Panc1 (cell line): ENCODE measurements around the gene TRPV5. TPM values are rescaled to one million over a fixed set of nuclear protein-coding genes. Genes with fewer than 3 reads are reported as not detected.

ENCODE experiments used
- ATAC-seq: fragments of 200-7000 bp; cut with Tn5 transposase; 2 replicates; pipeline ENCODE4 v1.9.1; 2020; ENCODE audit warnings: mild to moderate bottlenecking, moderate library complexity
- BruUV-seq: library from RNA; stranded (reverse); fragments of 400-500 nt; replicated peaks from 2 replicates; lab custom pipeline; 2021; lab: Mats Ljungman, UMichigan
- CTCF ChIA-PET: fragments of 300-600 bp; sonication (Branson Sonifier 250); formaldehyde crosslinking; loops from one replicate; lab custom pipeline; 2022; ENCODE audit warnings: antibody characterized with exemption; lab: Charles Lee
- POLR2A ChIA-PET: fragments of 300-600 bp; sonication (Branson Sonifier 250); formaldehyde crosslinking; loops from one replicate; lab custom pipeline; 2022; ENCODE audit warnings: antibody characterized with exemption; lab: Charles Lee
- DNase-seq: peaks from one replicate; pipeline ENCODE4 v3.0.0-alpha.2; 2010; ENCODE audit warnings: low read depth, low spot score
- H3K27ac ChIP-seq: 2 replicates; pipeline ENCODE4 v1.5.1; 2011; ENCODE audit warnings: mild to moderate bottlenecking, low read length, inconsistent platforms
- H3K27me3 ChIP-seq: fragments of 200-500 bp; sonication (Bioruptor generic); 2 replicates; pipeline ENCODE4 v1.6.0; 2014; ENCODE audit warnings: low read length, inconsistent platforms; ENCODE audit not compliant: control insufficient read depth, insufficient read depth
- H3K36me3 ChIP-seq: fragments of 200-500 bp; sonication (Bioruptor generic); 2 replicates; pipeline ENCODE4 v1.5.1; 2014; ENCODE audit warnings: inconsistent platforms, mild to moderate bottlenecking, low read length, moderate library complexity; ENCODE audit not compliant: control insufficient read depth, insufficient read depth
- H3K4me1 ChIP-seq: 2 replicates; pipeline ENCODE4 v1.5.1; 2011; ENCODE audit warnings: inconsistent platforms, mild to moderate bottlenecking, low read length, moderate library complexity; ENCODE audit not compliant: control insufficient read depth, insufficient read depth
- H3K4me3 ChIP-seq, 2 experiments: 2 replicates each; pipeline ENCODE4 v1.5.1; 2011 to 2012; ENCODE audit warnings: low read depth in 2 of 2, low read length in 2 of 2, mild to moderate bottlenecking in 2 of 2, inconsistent platforms in 1 of 2, moderate library complexity in 1 of 2
- H3K9me3 ChIP-seq: fragments of 200-500 bp; sonication (Bioruptor generic); 2 replicates; pipeline ENCODE4 v1.5.1; 2014; ENCODE audit warnings: low read depth, mild to moderate bottlenecking, inconsistent platforms, low read length, moderate library complexity; ENCODE audit not compliant: control insufficient read depth, insufficient read depth
- POLR2AphosphoS5 ChIP-seq: IDR thresholded peaks from 2 replicates; pipeline ENCODE4 v1.6.1; 2012; ENCODE audit warnings: mild to moderate bottlenecking, low read depth, low read length, moderate library complexity
- SIN3A ChIP-seq: IDR thresholded peaks from 2 replicates; pipeline ENCODE4 v1.6.1; 2012; ENCODE audit warnings: low read depth, mild to moderate bottlenecking, low read length, moderate library complexity, borderline replicate concordance; ENCODE audit not compliant: insufficient read depth
- TCF7L2 ChIP-seq: IDR thresholded peaks from 2 replicates; pipeline ENCODE4 v1.6.1; 2011; ENCODE audit warnings: mild to moderate bottlenecking, low read depth, low read length, inconsistent platforms
- in situ Hi-C: cut with HindIII; loops from 2 replicates; pipeline ENCODE4 v1.10.0; 2016; ENCODE audit warnings: low sequenced_read_pairs, low pct_unique_long_range_greater_than_20kb
- intact Hi-C: fragments of 100-400 bp; cut with micrococcal nuclease; formaldehyde crosslinking; loops from one replicate; pipeline ENCODE4 v1.10.0; 2022; ENCODE audit not compliant: unreplicated experiment
- total RNA-seq: library from RNA; stranded (reverse); gene quantifications from one replicate; pipeline ENCODE4 v1.2.1, GENCODE V29; 2021; ENCODE audit not compliant: unreplicated experiment
- TF ChIP-seq, protein P1 (sequence below), 2 experiments: IDR thresholded peaks; 2 replicates each; pipeline ENCODE4 v1.6.1; 2011 to 2012; ENCODE audit warnings: low read depth in 2 of 2, control low read depth in 1 of 2, low read length in 1 of 2, mild to moderate bottlenecking in 1 of 2, moderate library complexity in 1 of 2; ENCODE audit not compliant: insufficient read depth in 1 of 2
- TF ChIP-seq, protein P2 (sequence below): fragments of 450-650 bp; IDR thresholded peaks from 2 replicates; pipeline ENCODE4 v1.5.1; 2017; ENCODE audit warnings: mild to moderate bottlenecking

Gene TRPV5
- total RNA-seq, 1 experiment from 2014 or later = not detected

DNA sequence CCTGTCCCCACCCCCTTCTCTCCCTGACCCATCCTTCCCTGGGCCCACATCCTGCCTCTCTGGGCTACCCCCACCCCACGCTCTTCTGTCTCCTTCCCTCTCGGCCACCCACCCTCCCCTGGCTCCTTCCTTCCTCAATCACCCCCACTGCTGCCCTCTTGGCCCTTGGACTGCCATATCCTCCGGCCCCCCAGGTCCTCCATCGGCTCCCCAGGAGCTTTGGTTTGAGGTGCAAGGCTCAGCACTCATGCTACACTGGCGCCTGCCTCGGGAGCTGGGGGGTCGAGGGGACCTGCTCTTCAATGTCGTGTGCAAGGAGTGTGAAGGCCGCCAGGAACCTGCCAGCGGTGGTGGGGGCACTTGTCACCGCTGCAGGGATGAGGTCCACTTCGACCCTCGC is 67.8 kb downstream of the TRPV5 start:
- intact Hi-C loops (no loop called here), in situ Hi-C loops (no loop called here)
- no peak for DNase-seq
- Histone ChIP-seq H3K27me3 (peaks cover 6% of the 10 kb centered on the region; the same call in 1 of the 2 replicates), H3K4me1 (no peaks in the 10 kb centered on the region), H3K4me3 (no peak overlapping the region), H3K9me3 (no peaks in the 10 kb centered on the region), H3K27ac (no peak overlapping the region), H3K36me3 (no peaks in the 10 kb centered on the region)
- no peak for ATAC-seq
- ChIA-PET CTCF (interaction anchor here (1.0 kb wide), 1 partner anchor 10 kb away, joined by 4 read pairs; no protein-coding TSS in a partner anchor), POLR2A (interaction anchor here (0.7 kb wide), 1 partner anchor 217 kb away, joined by 23 read pairs; no protein-coding TSS in a partner anchor)
- TF ChIP-seq SIN3A (no peak), POLR2AphosphoS5 (no peak), TCF7L2 (no peak)
- TF ChIP-seq, protein P1, sequence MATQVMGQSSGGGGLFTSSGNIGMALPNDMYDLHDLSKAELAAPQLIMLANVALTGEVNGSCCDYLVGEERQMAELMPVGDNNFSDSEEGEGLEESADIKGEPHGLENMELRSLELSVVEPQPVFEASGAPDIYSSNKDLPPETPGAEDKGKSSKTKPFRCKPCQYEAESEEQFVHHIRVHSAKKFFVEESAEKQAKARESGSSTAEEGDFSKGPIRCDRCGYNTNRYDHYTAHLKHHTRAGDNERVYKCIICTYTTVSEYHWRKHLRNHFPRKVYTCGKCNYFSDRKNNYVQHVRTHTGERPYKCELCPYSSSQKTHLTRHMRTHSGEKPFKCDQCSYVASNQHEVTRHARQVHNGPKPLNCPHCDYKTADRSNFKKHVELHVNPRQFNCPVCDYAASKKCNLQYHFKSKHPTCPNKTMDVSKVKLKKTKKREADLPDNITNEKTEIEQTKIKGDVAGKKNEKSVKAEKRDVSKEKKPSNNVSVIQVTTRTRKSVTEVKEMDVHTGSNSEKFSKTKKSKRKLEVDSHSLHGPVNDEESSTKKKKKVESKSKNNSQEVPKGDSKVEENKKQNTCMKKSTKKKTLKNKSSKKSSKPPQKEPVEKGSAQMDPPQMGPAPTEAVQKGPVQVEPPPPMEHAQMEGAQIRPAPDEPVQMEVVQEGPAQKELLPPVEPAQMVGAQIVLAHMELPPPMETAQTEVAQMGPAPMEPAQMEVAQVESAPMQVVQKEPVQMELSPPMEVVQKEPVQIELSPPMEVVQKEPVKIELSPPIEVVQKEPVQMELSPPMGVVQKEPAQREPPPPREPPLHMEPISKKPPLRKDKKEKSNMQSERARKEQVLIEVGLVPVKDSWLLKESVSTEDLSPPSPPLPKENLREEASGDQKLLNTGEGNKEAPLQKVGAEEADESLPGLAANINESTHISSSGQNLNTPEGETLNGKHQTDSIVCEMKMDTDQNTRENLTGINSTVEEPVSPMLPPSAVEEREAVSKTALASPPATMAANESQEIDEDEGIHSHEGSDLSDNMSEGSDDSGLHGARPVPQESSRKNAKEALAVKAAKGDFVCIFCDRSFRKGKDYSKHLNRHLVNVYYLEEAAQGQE (IDR thresholded peaks at IDR 0.05; ENCODE audit: insufficient read depth in 1 of 2, low read depth in 2 of 2, low read length in 1 of 2) = no peak
- TF ChIP-seq, protein P2, sequence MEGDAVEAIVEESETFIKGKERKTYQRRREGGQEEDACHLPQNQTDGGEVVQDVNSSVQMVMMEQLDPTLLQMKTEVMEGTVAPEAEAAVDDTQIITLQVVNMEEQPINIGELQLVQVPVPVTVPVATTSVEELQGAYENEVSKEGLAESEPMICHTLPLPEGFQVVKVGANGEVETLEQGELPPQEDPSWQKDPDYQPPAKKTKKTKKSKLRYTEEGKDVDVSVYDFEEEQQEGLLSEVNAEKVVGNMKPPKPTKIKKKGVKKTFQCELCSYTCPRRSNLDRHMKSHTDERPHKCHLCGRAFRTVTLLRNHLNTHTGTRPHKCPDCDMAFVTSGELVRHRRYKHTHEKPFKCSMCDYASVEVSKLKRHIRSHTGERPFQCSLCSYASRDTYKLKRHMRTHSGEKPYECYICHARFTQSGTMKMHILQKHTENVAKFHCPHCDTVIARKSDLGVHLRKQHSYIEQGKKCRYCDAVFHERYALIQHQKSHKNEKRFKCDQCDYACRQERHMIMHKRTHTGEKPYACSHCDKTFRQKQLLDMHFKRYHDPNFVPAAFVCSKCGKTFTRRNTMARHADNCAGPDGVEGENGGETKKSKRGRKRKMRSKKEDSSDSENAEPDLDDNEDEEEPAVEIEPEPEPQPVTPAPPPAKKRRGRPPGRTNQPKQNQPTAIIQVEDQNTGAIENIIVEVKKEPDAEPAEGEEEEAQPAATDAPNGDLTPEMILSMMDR = no peak
- BruUV-seq = no TSS peak

DNA sequence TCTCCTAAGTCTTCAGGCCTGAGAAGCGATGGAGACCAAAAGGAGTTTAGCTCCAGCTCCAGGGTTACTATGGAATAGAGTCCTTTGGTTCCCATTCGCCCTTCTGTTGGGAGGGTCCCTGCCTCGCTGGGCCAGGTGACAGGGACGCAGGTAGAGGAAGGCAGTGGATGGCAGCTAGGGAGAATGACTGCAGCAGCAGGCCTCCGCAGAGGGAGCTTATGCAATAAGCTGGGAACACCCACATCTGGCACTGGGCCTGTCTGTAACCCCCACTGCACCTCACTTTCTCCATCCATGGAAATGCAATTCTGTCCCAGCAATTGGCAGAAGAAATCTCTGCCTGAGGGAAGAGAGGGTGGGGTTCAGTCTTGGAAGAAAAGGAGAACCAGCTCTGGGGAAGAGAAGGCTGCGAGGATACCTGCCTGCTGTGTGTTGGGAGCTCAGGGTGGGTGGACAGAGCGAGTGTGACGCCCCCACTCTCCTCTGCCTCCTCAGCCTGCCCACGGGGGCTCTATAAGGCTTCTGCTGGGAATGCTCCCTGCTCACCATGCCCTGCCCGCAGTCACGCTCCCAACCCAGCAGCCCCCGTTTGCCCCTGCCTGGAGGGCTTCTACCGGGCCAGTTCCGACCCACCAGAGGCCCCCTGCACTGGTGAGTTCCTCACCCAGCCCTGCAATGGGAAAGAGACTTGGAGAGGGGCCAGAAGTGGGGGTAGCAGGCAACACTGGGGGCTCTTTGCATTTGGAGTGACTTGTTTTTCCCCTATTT is 68.4 kb downstream of the TRPV5 start:
- POLR2A ChIA-PET = no interaction called here
- Histone ChIP-seq H3K9me3 (no peaks in the 10 kb centered on the region), H3K27me3 (peaks cover 8% of the 10 kb centered on the region), H3K4me3 (no peak overlapping the region), H3K4me1 (no peaks in the 10 kb centered on the region), H3K27ac (no peak overlapping the region), H3K36me3 (no peaks in the 10 kb centered on the region)
- BruUV-seq = no TSS peak
- no peak for DNase-seq
- TF ChIP-seq TCF7L2 (no peak), SIN3A (no peak), POLR2AphosphoS5 (no peak)
- TF ChIP-seq, protein P1 (IDR thresholded peaks at IDR 0.05; ENCODE audit: insufficient read depth in 1 of 2, low read depth in 2 of 2, low read length in 1 of 2) = no peak
- TF ChIP-seq, protein P2 = no peak
- ATAC-seq = no peak
- CTCF ChIA-PET = no interaction called here
- in situ Hi-C loops (no loop called here), intact Hi-C loops (no loop called here)
